ENCODE data around the gene CDHR3. TPM values are rescaled to one million over a fixed set of nuclear protein-coding genes. Genes with fewer than 3 reads are reported as not detected.

CDHR3 gene
- total RNA-seq, 1 donor from 2014 or later: 0.75 TPM

DNA sequence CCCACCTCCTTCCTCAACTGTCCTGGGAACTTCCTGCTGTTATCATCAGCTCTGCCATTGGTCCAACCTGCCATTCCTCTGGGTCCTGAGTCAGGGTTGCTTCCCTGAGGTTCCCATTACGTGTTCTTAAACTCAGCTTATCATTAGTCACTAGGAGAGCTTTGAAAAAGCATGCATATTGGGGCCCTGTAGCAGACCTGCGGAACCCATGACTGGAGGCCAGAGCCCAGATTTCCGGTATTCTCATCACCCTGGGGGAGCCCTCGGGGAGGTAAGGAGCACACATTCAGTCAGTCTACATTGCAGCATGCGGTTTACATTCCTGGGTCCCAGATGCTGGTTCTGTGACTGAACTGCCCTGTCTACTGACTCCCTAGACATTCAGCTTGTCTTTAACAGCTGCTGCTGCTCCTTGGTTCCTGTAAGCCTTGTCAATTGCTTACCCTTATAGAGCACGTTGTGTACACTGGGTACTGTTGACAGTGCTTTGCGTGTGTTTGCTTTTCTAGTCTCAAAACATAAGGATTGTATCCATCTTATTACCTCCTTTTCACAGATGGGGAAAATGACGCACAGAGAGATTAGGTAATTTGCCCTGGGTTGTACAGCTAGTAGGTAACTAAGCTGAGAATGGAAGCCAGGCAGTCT lies 12.8 kb downstream of the CDHR3 start:
- peaks cover 9% of the 10 kb centered on the region for H3K27me3 Mint-ChIP-seq
- no peaks in the 10 kb centered on the region for H3K36me3 Mint-ChIP-seq (ENCODE audit: low read depth)
- intact Hi-C loops (cut with micrococcal nuclease): no loop called here
- H3K4me1 Mint-ChIP-seq: no peaks in the 10 kb centered on the region
- CTCF ChIA-PET: no interaction called here
- no peaks in the 10 kb centered on the region for H3K9me3 Mint-ChIP-seq
- no peak for DNase-seq
- no peak overlapping the region for H3K4me3 Mint-ChIP-seq
- no peak overlapping the region for H3K27ac Mint-ChIP-seq
- ATAC-seq (ENCODE audit: low read depth): no peak
- POLR2A ChIA-PET: no interaction called here
- TF ChIP-seq, protein P1, sequence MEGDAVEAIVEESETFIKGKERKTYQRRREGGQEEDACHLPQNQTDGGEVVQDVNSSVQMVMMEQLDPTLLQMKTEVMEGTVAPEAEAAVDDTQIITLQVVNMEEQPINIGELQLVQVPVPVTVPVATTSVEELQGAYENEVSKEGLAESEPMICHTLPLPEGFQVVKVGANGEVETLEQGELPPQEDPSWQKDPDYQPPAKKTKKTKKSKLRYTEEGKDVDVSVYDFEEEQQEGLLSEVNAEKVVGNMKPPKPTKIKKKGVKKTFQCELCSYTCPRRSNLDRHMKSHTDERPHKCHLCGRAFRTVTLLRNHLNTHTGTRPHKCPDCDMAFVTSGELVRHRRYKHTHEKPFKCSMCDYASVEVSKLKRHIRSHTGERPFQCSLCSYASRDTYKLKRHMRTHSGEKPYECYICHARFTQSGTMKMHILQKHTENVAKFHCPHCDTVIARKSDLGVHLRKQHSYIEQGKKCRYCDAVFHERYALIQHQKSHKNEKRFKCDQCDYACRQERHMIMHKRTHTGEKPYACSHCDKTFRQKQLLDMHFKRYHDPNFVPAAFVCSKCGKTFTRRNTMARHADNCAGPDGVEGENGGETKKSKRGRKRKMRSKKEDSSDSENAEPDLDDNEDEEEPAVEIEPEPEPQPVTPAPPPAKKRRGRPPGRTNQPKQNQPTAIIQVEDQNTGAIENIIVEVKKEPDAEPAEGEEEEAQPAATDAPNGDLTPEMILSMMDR (IDR thresholded peaks at IDR 0.05): no peak

DNA sequence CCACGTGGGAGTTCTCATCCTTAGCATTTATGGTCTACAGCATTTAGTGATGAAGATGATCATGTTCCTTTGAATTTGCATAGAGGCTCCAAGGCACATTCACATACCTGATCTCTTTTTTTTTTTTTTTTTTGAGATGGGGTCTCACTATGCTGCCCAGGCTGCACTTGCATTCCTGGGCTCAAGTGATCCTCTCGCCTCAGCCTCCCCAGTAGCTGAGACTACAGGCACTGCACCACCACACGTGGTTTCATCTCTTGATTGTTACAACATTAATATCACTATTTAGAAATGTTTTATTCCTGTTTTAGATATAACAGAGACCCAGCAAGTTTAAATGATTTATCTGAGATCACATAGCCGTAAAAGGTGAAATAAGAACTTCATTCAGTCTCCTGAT lies 13.8 kb downstream of the CDHR3 start:
- intact Hi-C loops (cut with micrococcal nuclease): no loop called here
- no peaks in the 10 kb centered on the region for H3K4me1 Mint-ChIP-seq
- POLR2A ChIA-PET: no interaction called here
- no peaks in the 10 kb centered on the region for H3K9me3 Mint-ChIP-seq
- H3K36me3 Mint-ChIP-seq (ENCODE audit: low read depth): no peaks in the 10 kb centered on the region
- CTCF ChIA-PET: no interaction called here
- DNase-seq (no peak), ATAC-seq (ENCODE audit: low read depth) (no peak)
- TF ChIP-seq, protein P1 (IDR thresholded peaks at IDR 0.05): no peak
- no peak overlapping the region for H3K27ac Mint-ChIP-seq
- peaks cover 9% of the 10 kb centered on the region for H3K27me3 Mint-ChIP-seq
- no peak overlapping the region for H3K4me3 Mint-ChIP-seq

DNA sequence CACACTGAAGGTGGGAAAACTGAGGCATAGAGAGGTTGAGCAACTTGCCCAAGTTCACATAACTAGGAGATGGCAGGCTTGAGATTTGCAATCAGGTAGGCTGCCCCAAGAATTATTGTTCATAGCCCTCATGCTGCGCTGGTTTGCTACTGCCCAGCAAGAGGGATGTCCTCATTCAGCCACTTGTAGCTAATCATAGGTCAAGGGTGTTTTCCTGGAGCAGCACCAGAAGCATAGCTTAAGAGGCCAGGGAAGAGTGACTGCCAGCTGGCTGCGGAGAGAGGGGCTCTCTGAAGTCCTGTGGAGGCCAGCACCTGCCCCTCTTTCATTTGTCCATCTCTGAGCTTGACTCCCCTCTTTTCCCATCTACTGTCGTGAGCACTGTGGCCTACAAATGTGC lies 15.0 kb downstream of the CDHR3 start:
- intact Hi-C loops (cut with micrococcal nuclease): no loop called here
- ChIA-PET CTCF (no interaction called here), POLR2A (no interaction called here)
- peaks cover 13% of the 10 kb centered on the region for H3K27me3 Mint-ChIP-seq
- DNase-seq: no peak
- H3K4me3 Mint-ChIP-seq: no peak overlapping the region
- H3K36me3 Mint-ChIP-seq (ENCODE audit: low read depth): no peaks in the 10 kb centered on the region
- no peak for ATAC-seq (ENCODE audit: low read depth)
- no peaks in the 10 kb centered on the region for H3K4me1 Mint-ChIP-seq
- H3K27ac Mint-ChIP-seq: no peak overlapping the region
- H3K9me3 Mint-ChIP-seq: no peaks in the 10 kb centered on the region
- TF ChIP-seq, protein P1 (IDR thresholded peaks at IDR 0.05): no peak

DNA sequence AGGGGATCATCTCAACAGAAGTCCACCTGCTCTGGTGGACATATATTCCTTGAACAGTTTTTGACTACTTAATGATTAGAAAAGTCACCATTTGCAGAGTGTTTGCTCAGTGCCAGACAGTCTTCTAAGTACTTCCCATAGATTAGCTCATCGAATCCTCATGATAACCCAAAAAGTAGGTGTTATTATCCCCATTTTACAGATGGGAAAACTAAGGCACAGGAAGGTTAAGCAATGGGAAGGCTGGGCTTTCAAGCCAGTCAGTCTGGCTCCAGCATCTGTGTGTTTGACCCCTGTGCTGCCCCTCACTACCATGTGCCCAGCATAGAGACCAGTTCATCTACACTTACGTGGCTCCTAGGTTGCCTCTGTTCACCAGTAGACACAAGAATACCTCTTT lies 15.9 kb downstream of the CDHR3 start:
- ChIA-PET POLR2A (no interaction called here), CTCF (no interaction called here)
- DNase-seq: no peak
- no peak overlapping the region for H3K4me3 Mint-ChIP-seq
- intact Hi-C loops (cut with micrococcal nuclease): no loop called here
- H3K36me3 Mint-ChIP-seq (ENCODE audit: low read depth): no peaks in the 10 kb centered on the region
- TF ChIP-seq, protein P1 (IDR thresholded peaks at IDR 0.05): no peak
- H3K9me3 Mint-ChIP-seq: no peaks in the 10 kb centered on the region
- H3K27ac Mint-ChIP-seq: no peak overlapping the region
- no peak for ATAC-seq (ENCODE audit: low read depth)
- no peaks in the 10 kb centered on the region for H3K4me1 Mint-ChIP-seq
- peaks cover 14% of the 10 kb centered on the region for H3K27me3 Mint-ChIP-seq

DNA sequence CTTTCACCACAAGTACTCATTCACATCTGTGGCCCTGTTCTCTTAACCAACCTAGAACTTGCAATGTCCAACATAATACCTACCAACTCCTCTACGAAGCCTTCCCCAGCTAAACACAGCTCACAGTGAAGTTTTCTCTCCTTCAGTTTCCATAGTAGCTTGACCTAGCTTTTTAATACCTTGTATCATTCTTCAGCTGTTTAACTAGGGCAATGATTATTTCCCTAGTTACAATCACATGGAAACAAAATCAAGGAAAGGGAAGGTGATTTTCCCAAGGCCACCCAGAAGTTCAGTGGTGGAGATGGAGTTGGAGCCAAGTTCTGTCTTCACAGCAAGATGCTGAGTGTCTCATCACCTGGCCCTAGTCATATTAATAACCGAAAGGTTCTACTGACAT lies 16.3 kb downstream of the CDHR3 start:
- H3K27me3 Mint-ChIP-seq: peaks cover 17% of the 10 kb centered on the region
- H3K27ac Mint-ChIP-seq: no peak overlapping the region
- intact Hi-C loops (cut with micrococcal nuclease): no loop called here
- ATAC-seq (ENCODE audit: low read depth) (no peak), DNase-seq (no peak)
- H3K9me3 Mint-ChIP-seq: no peaks in the 10 kb centered on the region
- H3K36me3 Mint-ChIP-seq (ENCODE audit: low read depth): no peaks in the 10 kb centered on the region
- H3K4me1 Mint-ChIP-seq: no peaks in the 10 kb centered on the region
- ChIA-PET POLR2A (no interaction called here), CTCF (no interaction called here)
- H3K4me3 Mint-ChIP-seq: no peak overlapping the region
- TF ChIP-seq, protein P1 (IDR thresholded peaks at IDR 0.05): no peak
